ENCODE data around the gene USP32.
A peak's percentile ranks its signal among the peaks of the same experiment; 100 is the strongest.
"Not testable (repeated sequence)": the region's sequence is repeated elsewhere in the genome, so short reads cannot be mapped to it uniquely, and the experiment has no call there.

USP32 gene

GRCh38 chr17:60435244-60436167 lies 43.6 kb upstream of the USP32 start:
- no peaks in the 10 kb centered on the region for H3K4me1 ChIP-seq
- no peaks in the 10 kb centered on the region for H3K79me2 ChIP-seq
- no peaks in the 10 kb centered on the region for H3K27me3 ChIP-seq (ENCODE audit: control insufficient read depth, insufficient read depth, low read length)
- no peak overlapping the region for H3K9ac ChIP-seq
- no peak overlapping the region for H3K27ac ChIP-seq
- no peaks in the 10 kb centered on the region for H3K9me3 ChIP-seq (ENCODE audit: control insufficient read depth, low read length)
- no peak overlapping the region for H3K4me3 ChIP-seq (ENCODE audit: low read depth, low read length)
- H3K36me3 ChIP-seq (ENCODE audit: control insufficient read depth, insufficient read depth, low read length) = no peaks in the 10 kb centered on the region
- peak; percentile 91 for TF ChIP-seq CTCF (IDR thresholded peaks at IDR 0.05)
- peak overlapping the region; percentile 38 for H2AFZ ChIP-seq
- no peak overlapping the region for H3K4me2 ChIP-seq (ENCODE audit: low read length)

GRCh38 chr17:60433021-60433997 lies 41.4 kb upstream of the USP32 start:
- H3K4me2 ChIP-seq (ENCODE audit: low read length); H3K27ac ChIP-seq; H3K36me3 ChIP-seq (ENCODE audit: control insufficient read depth, insufficient read depth, low read length): not testable (repeated sequence)

GRCh38 chr17:60430561-60430960 lies 38.6 kb upstream of the USP32 start:
- not testable (repeated sequence) for H3K36me3 ChIP-seq (ENCODE audit: control insufficient read depth, insufficient read depth, low read length); H3K9me3 ChIP-seq (ENCODE audit: control insufficient read depth, low read length); H3K79me2 ChIP-seq; H3K27ac ChIP-seq; H2AFZ ChIP-seq; H3K4me1 ChIP-seq; H3K9ac ChIP-seq; H3K27me3 ChIP-seq (ENCODE audit: control insufficient read depth, insufficient read depth, low read length); H3K4me3 ChIP-seq (ENCODE audit: low read depth, low read length); H3K4me2 ChIP-seq (ENCODE audit: low read length)

More at GRCh38 chr17:60433021-60433997, 41.4 kb upstream of the USP32 start:
- not testable (repeated sequence) for H3K9ac ChIP-seq; H2AFZ ChIP-seq; H3K79me2 ChIP-seq; H3K27me3 ChIP-seq (ENCODE audit: control insufficient read depth, insufficient read depth, low read length); H3K4me1 ChIP-seq; H3K9me3 ChIP-seq (ENCODE audit: control insufficient read depth, low read length); H3K4me3 ChIP-seq (ENCODE audit: low read depth, low read length)

- not testable (repeated sequence) for H3K9me3 ChIP-seq (ENCODE audit: control insufficient read depth, low read length); H3K36me3 ChIP-seq (ENCODE audit: control insufficient read depth, insufficient read depth, low read length); H2AFZ ChIP-seq; H3K27ac ChIP-seq; H3K4me1 ChIP-seq; H3K27me3 ChIP-seq (ENCODE audit: control insufficient read depth, insufficient read depth, low read length); H3K9ac ChIP-seq; H3K4me3 ChIP-seq (ENCODE audit: low read depth, low read length); H3K4me2 ChIP-seq (ENCODE audit: low read length); H3K79me2 ChIP-seq
Measured at GRCh38 chr17:60428491-60428890, 36.6 kb upstream of the USP32 start.

- Histone ChIP-seq H3K9me3 (ENCODE audit: control insufficient read depth, low read length) (no peaks in the 10 kb centered on the region), H3K27me3 (ENCODE audit: control insufficient read depth, insufficient read depth, low read length) (no peaks in the 10 kb centered on the region), H3K36me3 (ENCODE audit: control insufficient read depth, insufficient read depth, low read length) (no peaks in the 10 kb centered on the region), H3K4me3 (ENCODE audit: low read depth, low read length) (no peak overlapping the region), H3K4me1 (no peaks in the 10 kb centered on the region), H3K4me2 (ENCODE audit: low read length) (no peak overlapping the region), H3K9ac (no peak overlapping the region), H3K79me2 (no peaks in the 10 kb centered on the region), H3K27ac (no peak overlapping the region), H2AFZ (no peak overlapping the region)
- no peak for TF ChIP-seq CTCF (IDR thresholded peaks at IDR 0.05)
Measured at GRCh38 chr17:60426596-60426995, 34.7 kb upstream of the USP32 start.

- Histone ChIP-seq H3K4me3 (ENCODE audit: low read depth, low read length) (no peak overlapping the region), H2AFZ (no peak overlapping the region), H3K9me3 (ENCODE audit: control insufficient read depth, low read length) (no peaks in the 10 kb centered on the region), H3K27me3 (ENCODE audit: control insufficient read depth, insufficient read depth, low read length) (no peaks in the 10 kb centered on the region), H3K27ac (no peak overlapping the region), H3K4me1 (no peaks in the 10 kb centered on the region), H3K4me2 (ENCODE audit: low read length) (no peak overlapping the region), H3K79me2 (no peaks in the 10 kb centered on the region), H3K9ac (no peak overlapping the region), H3K36me3 (ENCODE audit: control insufficient read depth, insufficient read depth, low read length) (no peaks in the 10 kb centered on the region)
- no peak for TF ChIP-seq CTCF (IDR thresholded peaks at IDR 0.05)
Measured at GRCh38 chr17:60425626-60426025, 33.7 kb upstream of the USP32 start.

Data from parathyroid adenoma (tissue), 2 donors.